ENCODE results near the gene NFIA.

Gene NFIA

GRCh38 chr1:61190153-61190552, 107.8 kb downstream of the NFIA start:
- Histone ChIP-seq H3K4me1 (peaks cover 2% of the 10 kb centered on the region), H3K27ac (no peak overlapping the region), H3K36me3 (ENCODE audit: control insufficient read depth, insufficient read depth, low read length) (no peaks in the 10 kb centered on the region), H3K9me3 (ENCODE audit: control insufficient read depth, low read length) (no peaks in the 10 kb centered on the region), H3K9ac (no peak overlapping the region), H3K4me3 (ENCODE audit: low read depth, low read length) (no peak overlapping the region), H3K79me2 (peaks cover 4% of the 10 kb centered on the region), H3K27me3 (ENCODE audit: control insufficient read depth, insufficient read depth, low read length) (no peaks in the 10 kb centered on the region), H3K4me2 (ENCODE audit: low read length) (no peak overlapping the region), H2AFZ (no peak overlapping the region)
- no peak for TF ChIP-seq CTCF (IDR thresholded peaks at IDR 0.05)

GRCh38 chr1:61190618-61191432, 108.5 kb downstream of the NFIA start:
- H3K27ac ChIP-seq, result no peak overlapping the region

GRCh38 chr1:61191433-61191720, 109.0 kb downstream of the NFIA start:
- Histone ChIP-seq H3K4me3 (ENCODE audit: low read depth, low read length) (no peak overlapping the region), H3K4me1 (no peaks in the 10 kb centered on the region), H3K27me3 (ENCODE audit: control insufficient read depth, insufficient read depth, low read length) (no peaks in the 10 kb centered on the region), H3K79me2 (peaks cover 9% of the 10 kb centered on the region), H3K9ac (no peak overlapping the region), H3K27ac (no peak overlapping the region), H2AFZ (no peak overlapping the region), H3K4me2 (ENCODE audit: low read length) (no peak overlapping the region), H3K9me3 (ENCODE audit: control insufficient read depth, low read length) (no peaks in the 10 kb centered on the region), H3K36me3 (ENCODE audit: control insufficient read depth, insufficient read depth, low read length) (no peaks in the 10 kb centered on the region)
- no peak for TF ChIP-seq CTCF (IDR thresholded peaks at IDR 0.05)

More at GRCh38 chr1:61190618-61191432, 108.5 kb downstream of the NFIA start:
- H3K4me1 ChIP-seq, result no peaks in the 10 kb centered on the region
- no peak for TF ChIP-seq CTCF (IDR thresholded peaks at IDR 0.05)
- peaks cover 4% of the 10 kb centered on the region for H3K79me2 ChIP-seq
- H3K4me3 ChIP-seq (ENCODE audit: low read depth, low read length), result no peak overlapping the region
- no peaks in the 10 kb centered on the region for H3K9me3 ChIP-seq (ENCODE audit: control insufficient read depth, low read length)
- no peaks in the 10 kb centered on the region for H3K36me3 ChIP-seq (ENCODE audit: control insufficient read depth, insufficient read depth, low read length)
- no peak overlapping the region for H3K4me2 ChIP-seq (ENCODE audit: low read length)
- no peak overlapping the region for H2AFZ ChIP-seq
- H3K9ac ChIP-seq, result no peak overlapping the region
- H3K27me3 ChIP-seq (ENCODE audit: control insufficient read depth, insufficient read depth, low read length), result no peaks in the 10 kb centered on the region

GRCh38 chr1:61192663-61193330, 110.4 kb downstream of the NFIA start:
- no peak overlapping the region for H3K27ac ChIP-seq
- no peaks in the 10 kb centered on the region for H3K4me1 ChIP-seq
- H3K27me3 ChIP-seq (ENCODE audit: control insufficient read depth, insufficient read depth, low read length), result no peaks in the 10 kb centered on the region
- H3K4me3 ChIP-seq (ENCODE audit: low read depth, low read length), result no peak overlapping the region
- TF ChIP-seq CTCF (IDR thresholded peaks at IDR 0.05), result no peak
- no peak overlapping the region for H2AFZ ChIP-seq
- H3K9ac ChIP-seq, result no peak overlapping the region
- no peaks in the 10 kb centered on the region for H3K9me3 ChIP-seq (ENCODE audit: control insufficient read depth, low read length)
- H3K4me2 ChIP-seq (ENCODE audit: low read length), result no peak overlapping the region
- peaks cover 11% of the 10 kb centered on the region for H3K79me2 ChIP-seq
- H3K36me3 ChIP-seq (ENCODE audit: control insufficient read depth, insufficient read depth, low read length), result no peaks in the 10 kb centered on the region

All from parathyroid adenoma (tissue), 2 donors.